RWPE2 (cell line): ENCODE results near the gene CDC42EP5.
"Not testable (repeated sequence)": the region's sequence is repeated elsewhere in the genome, so short reads cannot be mapped to it uniquely, and the experiment has no call there.

Experiments used
- ATAC-seq: fragments of 200-7000 bp; cut with Tn5 transposase; 3 replicates; pipeline ENCODE4 v1.9.1; 2021; ENCODE audit warnings: low read depth
- DNase-seq: peaks from one replicate; pipeline ENCODE4 v3.0.0-alpha.2; 2020; ENCODE audit warnings: low spot score
- H3K27ac ChIP-seq: fragments of 450-650 bp; 2 replicates; pipeline ENCODE4 v1.5.1; 2017; ENCODE audit warnings: mild to moderate bottlenecking; ENCODE audit not compliant: poor library complexity, severe bottlenecking
- H3K27me3 ChIP-seq: fragments of 250-450 bp; sonication (Bioruptor Pico); 2 replicates; pipeline ENCODE4 v1.5.1; 2021; ENCODE audit warnings: mild to moderate bottlenecking, moderate library complexity; ENCODE audit not compliant: insufficient read depth, poor library complexity, severe bottlenecking
- H3K36me3 ChIP-seq: fragments of 250-450 bp; sonication (Bioruptor Pico); 2 replicates; pipeline ENCODE4 v1.5.1; 2020; ENCODE audit warnings: low read depth, mild to moderate bottlenecking, moderate library complexity
- H3K4me1 ChIP-seq: fragments of 250-450 bp; sonication (Bioruptor Pico); 2 replicates; pipeline ENCODE4 v1.5.1; 2021; ENCODE audit warnings: mild to moderate bottlenecking, moderate library complexity; ENCODE audit not compliant: insufficient read depth, poor library complexity, severe bottlenecking
- H3K4me3 ChIP-seq: fragments of 250-450 bp; sonication (Bioruptor Pico); 2 replicates; pipeline ENCODE4 v1.5.1; 2021; ENCODE audit warnings: mild to moderate bottlenecking, moderate library complexity; ENCODE audit not compliant: severe bottlenecking
- H3K9me3 ChIP-seq: fragments of 250-450 bp; sonication (Bioruptor Pico); 2 replicates; pipeline ENCODE4 v1.5.1; 2021; ENCODE audit warnings: mild to moderate bottlenecking, moderate library complexity; ENCODE audit not compliant: severe bottlenecking
- CTCF ChIP-seq: fragments of 450-650 bp; IDR thresholded peaks from one replicate; pipeline ENCODE4 v1.5.1; 2017; ENCODE audit warnings: mild to moderate bottlenecking, moderate library complexity; ENCODE audit not compliant: poor library complexity, severe bottlenecking

The CDC42EP5 gene

DNA sequence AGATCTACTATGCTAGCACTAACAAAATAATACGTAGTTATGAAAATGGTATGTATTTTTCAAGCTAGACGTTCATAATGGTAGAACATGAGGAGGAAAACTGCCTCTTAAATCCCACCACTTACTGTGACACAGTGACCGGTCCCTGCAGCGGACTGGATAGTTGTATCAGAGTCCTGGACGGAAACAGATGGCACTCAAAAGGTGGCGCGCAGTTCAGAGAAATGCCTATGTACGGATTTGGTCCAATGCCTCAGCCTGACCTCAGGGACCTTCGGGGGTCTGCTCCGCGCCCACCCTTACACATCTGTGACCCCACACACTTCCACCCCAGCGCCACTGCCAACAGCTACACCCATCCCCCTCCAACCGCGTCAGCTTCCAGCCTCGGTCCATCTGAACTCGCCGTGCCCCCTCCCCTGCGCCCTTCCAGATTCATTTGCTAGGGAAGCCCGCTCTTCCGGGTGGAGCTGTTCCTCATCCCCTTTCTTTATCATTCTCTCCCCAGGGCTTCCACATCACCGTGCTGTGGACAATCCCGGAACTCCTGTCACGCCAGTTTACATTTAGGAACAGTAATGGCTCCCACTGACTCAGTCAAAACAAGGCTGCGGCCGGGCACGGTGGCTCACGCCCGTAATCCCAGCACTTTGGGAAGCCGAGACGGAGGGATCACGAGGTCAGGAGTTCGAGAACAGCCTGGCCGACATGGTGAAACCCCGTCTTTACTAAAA, 24.9 kb downstream of the CDC42EP5 start:
- DNase-seq = no peak
- H3K27ac ChIP-seq = peak overlapping the region; percentile 70
- peaks cover 52% of the 10 kb centered on the region for H3K36me3 ChIP-seq
- peak; percentile 42 for ATAC-seq
- TF ChIP-seq CTCF = no peak
- H3K4me1 ChIP-seq = peaks cover 15% of the 10 kb centered on the region
- no peaks in the 10 kb centered on the region for H3K27me3 ChIP-seq
- no peaks in the 10 kb centered on the region for H3K9me3 ChIP-seq
- peak overlapping the region; percentile 90 for H3K4me3 ChIP-seq

DNA sequence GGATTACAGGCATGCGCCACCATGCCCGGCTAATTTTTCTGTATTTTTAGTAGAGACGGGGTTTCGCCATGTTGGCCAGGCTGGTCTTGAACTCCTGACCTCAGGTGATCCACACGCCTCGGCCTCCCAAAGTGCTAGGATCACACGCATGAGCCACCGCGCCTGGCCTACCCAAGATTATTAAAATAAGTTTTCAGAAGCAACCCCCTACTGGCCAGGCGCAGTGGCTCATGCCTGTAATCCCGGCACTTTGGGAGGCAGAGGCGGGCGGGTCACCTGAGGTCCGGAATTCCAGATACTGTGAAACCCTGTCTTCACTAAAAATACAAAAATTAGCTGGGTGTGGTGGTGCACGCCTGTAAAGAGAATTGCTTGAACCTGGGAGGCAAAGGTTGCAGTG, 26.7 kb downstream of the CDC42EP5 start:
- H3K4me1 ChIP-seq = peaks cover 15% of the 10 kb centered on the region
- H3K27ac ChIP-seq, ATAC-seq, H3K27me3 ChIP-seq, H3K9me3 ChIP-seq, H3K4me3 ChIP-seq, DNase-seq: not testable (repeated sequence)
- H3K36me3 ChIP-seq = peaks cover 38% of the 10 kb centered on the region

GRCh38 chr19:54444737-54445136, 28.4 kb downstream of the CDC42EP5 start:
- Histone ChIP-seq H3K4me3 (no peak overlapping the region), H3K27ac (no peak overlapping the region), H3K9me3 (no peaks in the 10 kb centered on the region), H3K36me3 (peaks cover 32% of the 10 kb centered on the region), H3K4me1 (peaks cover 9% of the 10 kb centered on the region), H3K27me3 (no peaks in the 10 kb centered on the region)
- no peak for ATAC-seq
- no peak for DNase-seq
- TF ChIP-seq CTCF = no peak

GRCh38 chr19:54440641-54441040, 32.5 kb downstream of the CDC42EP5 start:
- Histone ChIP-seq H3K9me3 (no peaks in the 10 kb centered on the region), H3K27me3 (no peaks in the 10 kb centered on the region), H3K4me3 (no peak overlapping the region), H3K27ac (no peak overlapping the region), H3K36me3 (peaks cover 32% of the 10 kb centered on the region), H3K4me1 (no peaks in the 10 kb centered on the region)
- DNase-seq (no peak), ATAC-seq (no peak)
- TF ChIP-seq CTCF = no peak

DNA sequence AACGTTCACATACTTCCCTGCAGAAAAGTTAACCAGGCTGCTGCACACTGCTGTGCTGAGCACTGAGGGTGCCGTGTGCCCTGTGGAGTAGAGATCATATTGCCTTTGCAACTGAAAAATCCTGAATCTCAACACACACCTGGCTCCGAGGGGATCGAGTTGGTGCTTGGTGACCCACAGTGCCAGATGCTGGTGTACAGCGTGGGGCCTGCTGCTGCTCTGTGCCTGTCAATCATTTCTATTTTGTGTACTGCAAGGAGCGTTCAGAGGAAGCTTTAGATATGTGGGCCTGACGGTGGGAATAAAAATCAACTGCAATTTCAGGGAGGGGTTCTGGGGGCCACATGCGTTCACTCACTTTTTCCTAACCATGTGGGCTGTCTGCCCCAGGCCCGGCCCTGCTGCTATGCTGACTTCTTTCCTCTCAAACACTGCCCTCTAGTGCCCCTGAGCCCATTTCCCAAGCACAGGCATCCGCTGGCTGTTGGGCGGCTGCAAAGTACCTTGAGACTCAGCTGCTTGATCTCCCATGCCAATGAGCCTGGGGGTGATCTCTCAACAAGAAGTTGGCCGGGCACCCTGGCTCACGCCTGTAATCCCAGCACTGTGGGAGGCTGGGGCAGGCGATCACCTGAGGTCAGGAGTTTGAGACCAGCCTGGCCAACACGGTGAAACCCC, 33.8 kb downstream of the CDC42EP5 start:
- H3K27ac ChIP-seq = no peak overlapping the region
- peak; percentile 43 for TF ChIP-seq CTCF
- H3K27me3 ChIP-seq = no peaks in the 10 kb centered on the region
- peak; percentile 52 for DNase-seq
- H3K36me3 ChIP-seq = peaks cover 29% of the 10 kb centered on the region
- no peaks in the 10 kb centered on the region for H3K4me1 ChIP-seq
- peak; percentile 61; the same call in 2 of the 3 replicates for ATAC-seq
- H3K9me3 ChIP-seq = no peaks in the 10 kb centered on the region
- no peak overlapping the region for H3K4me3 ChIP-seq
